ENCODE results near the gene TBL1XR1.

- TF ChIP-seq POLR2A (IDR thresholded peaks at IDR 0.05; ENCODE audit: low read length) (no peak), GATA1 (IDR thresholded peaks at IDR 0.05; ENCODE audit: low read depth, low read length) (no peak)
Observed at GRCh38 chr3:177123822-177124221, 73.5 kb downstream of the TBL1XR1 start.
